SK-N-MC (cell line): ENCODE results near the gene SPIC.
A peak's percentile ranks its signal among the peaks of the same experiment; 100 is the strongest.

Source experiments
- DNase-seq: peaks from one replicate; pipeline ENCODE4 v3.0.0-alpha.2; 2011; ENCODE audit warnings: low read depth, low spot score
- H3K27ac ChIP-seq: fragments of 200-600 bp; sonication (generic); 2 replicates; pipeline ENCODE4 v1.5.1; 2016; ENCODE audit warnings: mixed run types
- H3K36me3 ChIP-seq: fragments of 200-600 bp; sonication (generic); 2 replicates; pipeline ENCODE4 v1.6.1; 2017; ENCODE audit warnings: antibody characterized with exemption, low read length, mixed read lengths; ENCODE audit not compliant: insufficient read depth
- H3K4me3 ChIP-seq: fragments of 200-600 bp; sonication (generic); 2 replicates; pipeline ENCODE4 v1.5.1; 2016
- H3K9ac ChIP-seq: fragments of 200-600 bp; sonication (generic); 2 replicates; pipeline ENCODE4 v1.8.0; 2017; ENCODE audit warnings: mixed run types, mixed read lengths; ENCODE audit not compliant: insufficient read length
- H3K9me3 ChIP-seq: fragments of 200-600 bp; sonication (generic); 2 replicates; pipeline ENCODE4 v1.6.1; 2017; ENCODE audit warnings: low read depth, mild to moderate bottlenecking, antibody characterized with exemption, low read length, moderate library complexity, mixed read lengths
- EZH2 ChIP-seq: fragments of 200-600 bp; sonication (generic); IDR thresholded peaks from one replicate; pipeline ENCODE4 v1.6.1; 2017; ENCODE audit warnings: antibody characterized with exemption
- FOXP2 ChIP-seq: optimal IDR thresholded peaks from 2 replicates; pipeline ENCODE3; 2011; ENCODE audit warnings: mild to moderate bottlenecking, moderate library complexity; ENCODE audit not compliant: insufficient read depth; ENCODE audit errors: extremely low read length, control extremely low read depth
- POLR2AphosphoS5 ChIP-seq: IDR thresholded peaks from 2 replicates; pipeline ENCODE4 v1.6.1; 2012; ENCODE audit warnings: mild to moderate bottlenecking, low read depth, low read length, borderline replicate concordance

The SPIC gene

GRCh38 chr12:101493556-101493955 is 18.4 kb downstream of the SPIC start:
- no peak overlapping the region for H3K9ac ChIP-seq
- TF ChIP-seq FOXP2 (no peak), EZH2 (no peak), POLR2AphosphoS5 (no peak)

DNA sequence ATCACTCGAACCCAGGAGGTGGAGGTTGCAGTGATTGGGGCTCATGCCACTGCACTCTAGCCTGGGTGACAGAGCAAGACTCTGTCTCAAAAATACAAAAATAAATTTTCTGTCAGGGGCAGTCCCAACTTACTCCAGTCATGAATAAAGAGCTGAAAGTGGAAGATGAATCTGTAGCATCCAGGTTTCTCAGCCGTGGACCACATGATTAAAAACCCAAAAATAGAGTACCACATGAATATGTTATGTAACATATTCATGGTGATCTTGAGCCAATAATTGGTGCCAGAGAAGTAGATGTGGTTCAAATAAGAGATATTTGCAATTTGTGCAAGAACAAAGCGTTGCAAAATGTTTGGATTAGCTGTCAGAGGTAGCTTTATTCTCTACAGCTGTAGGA is 23.1 kb downstream of the SPIC start:
- TF ChIP-seq POLR2AphosphoS5 (no peak), EZH2 (no peak), FOXP2 (no peak)
- Histone ChIP-seq H3K4me3 (no peak overlapping the region), H3K27ac (no peak overlapping the region), H3K9ac (no peak overlapping the region), H3K36me3 (no peaks in the 10 kb centered on the region), H3K9me3 (no peaks in the 10 kb centered on the region)
- no peak for DNase-seq

More at GRCh38 chr12:101493556-101493955, 18.4 kb downstream of the SPIC start:
- Histone ChIP-seq H3K36me3 (no peaks in the 10 kb centered on the region), H3K9me3 (no peaks in the 10 kb centered on the region), H3K4me3 (no peak overlapping the region), H3K27ac (no peak overlapping the region)
- no peak for DNase-seq

GRCh38 chr12:101501410-101501995 is 26.4 kb downstream of the SPIC start:
- no peaks in the 10 kb centered on the region for H3K9me3 ChIP-seq
- no peak for TF ChIP-seq POLR2AphosphoS5
- no peak for TF ChIP-seq EZH2
- no peak for TF ChIP-seq FOXP2
- no peak overlapping the region for H3K4me3 ChIP-seq
- no peak overlapping the region for H3K27ac ChIP-seq
- no peak overlapping the region for H3K9ac ChIP-seq
- no peak for DNase-seq
- no peaks in the 10 kb centered on the region for H3K36me3 ChIP-seq

DNA sequence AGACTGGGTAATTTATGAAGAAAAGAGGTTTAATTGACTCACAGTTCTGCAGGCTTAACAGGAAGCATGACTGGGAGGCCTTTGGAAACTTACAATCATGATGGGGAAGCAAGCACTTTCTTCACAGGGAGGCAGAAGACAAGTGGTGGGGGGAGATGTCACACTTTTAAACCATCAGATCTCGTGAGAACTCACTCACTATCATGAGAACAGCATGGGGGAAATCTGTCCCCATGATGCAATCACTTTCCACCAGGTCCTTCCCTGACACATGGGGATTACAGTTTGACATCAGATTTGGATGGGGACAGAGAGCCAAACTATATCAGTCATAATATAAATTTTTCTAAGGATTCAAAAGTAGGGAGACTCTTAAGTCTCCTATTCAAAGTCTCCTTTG is 46.0 kb downstream of the SPIC start:
- H3K36me3 ChIP-seq: no peaks in the 10 kb centered on the region
- no peak overlapping the region for H3K27ac ChIP-seq
- H3K9me3 ChIP-seq: no peaks in the 10 kb centered on the region
- no peak overlapping the region for H3K4me3 ChIP-seq
- DNase-seq: no peak
- TF ChIP-seq POLR2AphosphoS5 (no peak), FOXP2 (no peak), EZH2 (no peak)
- H3K9ac ChIP-seq: no peak overlapping the region

DNA sequence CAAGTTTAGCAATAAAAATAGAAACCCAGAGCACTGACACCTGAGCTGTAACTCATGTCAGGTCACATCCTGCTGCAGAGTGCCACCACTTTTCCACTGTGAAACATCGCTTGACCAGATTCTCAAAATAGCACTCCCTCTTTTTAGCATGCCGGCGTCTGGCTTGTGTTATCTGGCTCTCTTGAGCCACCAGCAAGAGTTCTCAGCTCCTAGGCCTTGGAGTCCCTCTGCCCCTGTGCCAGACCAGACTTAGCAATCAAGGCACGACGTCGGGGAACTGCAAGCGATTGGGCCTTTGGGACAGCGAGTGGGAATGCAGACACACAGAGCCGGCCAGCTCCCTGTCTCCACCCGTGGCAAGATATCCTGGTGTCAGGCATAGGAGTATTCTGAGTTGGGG is 52.5 kb downstream of the SPIC start:
- H3K27ac ChIP-seq: no peak overlapping the region
- TF ChIP-seq FOXP2 (no peak), POLR2AphosphoS5 (no peak), EZH2 (no peak)
- H3K9ac ChIP-seq: no peak overlapping the region
- H3K9me3 ChIP-seq: no peaks in the 10 kb centered on the region
- H3K4me3 ChIP-seq: no peak overlapping the region
- no peak for DNase-seq
- no peaks in the 10 kb centered on the region for H3K36me3 ChIP-seq

GRCh38 chr12:101536069-101536674 is 61.0 kb downstream of the SPIC start:
- H3K9ac ChIP-seq: no peak overlapping the region
- no peak for TF ChIP-seq POLR2AphosphoS5
- no peak for TF ChIP-seq FOXP2
- no peak for TF ChIP-seq EZH2
- no peaks in the 10 kb centered on the region for H3K9me3 ChIP-seq
- peak; percentile 6 for DNase-seq
- H3K4me3 ChIP-seq: no peak overlapping the region
- H3K27ac ChIP-seq: no peak overlapping the region
- no peaks in the 10 kb centered on the region for H3K36me3 ChIP-seq
